Activated naive CD4-positive, alpha-beta T cell treated with anti-CD3 and anti-CD28 coated beads, Interleukin-2, amount 10 ng/mL, durations not matched to agents 7 days and 5 days (primary cell): ENCODE measurements around the gene CDH6.

Source experiments
- CTCF ChIA-PET: fragments of 350-600 bp; sonication (Branson Sonifier 250); formaldehyde crosslinking; loops from one replicate; lab custom pipeline; 2021; ENCODE audit warnings: antibody characterized with exemption; lab: Charles Lee
- DNase-seq: peaks from one replicate; pipeline ENCODE4 v3.0.0-alpha.2; 2020
- H3K27ac Mint-ChIP-seq: one replicate; pipeline ENCODE4 v1.8.0; 2021; ENCODE audit warnings: mild to moderate bottlenecking, moderate library complexity, mixed read lengths
- H3K27me3 Mint-ChIP-seq: one replicate; pipeline ENCODE4 v1.8.0; 2021; ENCODE audit warnings: mild to moderate bottlenecking, mixed read lengths
- H3K36me3 Mint-ChIP-seq: one replicate; pipeline ENCODE4 v1.8.0; 2021; ENCODE audit warnings: mixed read lengths
- H3K4me1 Mint-ChIP-seq: one replicate; pipeline ENCODE4 v1.8.0; 2021; ENCODE audit warnings: mixed read lengths
- H3K4me3 Mint-ChIP-seq: one replicate; pipeline ENCODE4 v1.8.0; 2021; ENCODE audit warnings: mild to moderate bottlenecking, moderate library complexity, mixed read lengths
- H3K9me3 Mint-ChIP-seq: one replicate; pipeline ENCODE4 v1.8.0; 2021; ENCODE audit warnings: mixed read lengths

The CDH6 gene

GRCh38 chr5:31244921-31245320 lies 51.4 kb downstream of the CDH6 start:
- Mint-ChIP-seq H3K9me3 (no peaks in the 10 kb centered on the region), H3K27ac (no peak overlapping the region), H3K36me3 (no peaks in the 10 kb centered on the region), H3K27me3 (no peaks in the 10 kb centered on the region), H3K4me3 (no peak overlapping the region), H3K4me1 (no peaks in the 10 kb centered on the region)
- DNase-seq, result no peak
- CTCF ChIA-PET, result no interaction called here

GRCh38 chr5:31247381-31247780 lies 53.9 kb downstream of the CDH6 start:
- H3K27me3 Mint-ChIP-seq, result no peaks in the 10 kb centered on the region
- H3K4me3 Mint-ChIP-seq, result no peak overlapping the region
- H3K9me3 Mint-ChIP-seq, result no peaks in the 10 kb centered on the region
- H3K36me3 Mint-ChIP-seq, result no peaks in the 10 kb centered on the region
- H3K4me1 Mint-ChIP-seq, result no peaks in the 10 kb centered on the region
- no peak for DNase-seq
- no peak overlapping the region for H3K27ac Mint-ChIP-seq
- CTCF ChIA-PET, result interaction anchor here (0.6 to 0.8 kb wide), 2 partner anchors 16 to 29 kb away, joined by 3 read pairs; no protein-coding TSS in a partner anchor

- H3K27ac Mint-ChIP-seq, result no peak overlapping the region
- no peaks in the 10 kb centered on the region for H3K36me3 Mint-ChIP-seq
- CTCF ChIA-PET, result no interaction called here
- no peaks in the 10 kb centered on the region for H3K4me1 Mint-ChIP-seq
- no peak overlapping the region for H3K4me3 Mint-ChIP-seq
- peaks cover 3% of the 10 kb centered on the region for H3K9me3 Mint-ChIP-seq
- DNase-seq, result no peak
- H3K27me3 Mint-ChIP-seq, result no peaks in the 10 kb centered on the region
These were observed 56.7 kb downstream of the CDH6 start for GRCh38 chr5:31250201-31250600.

GRCh38 chr5:31251032-31251431 lies 57.5 kb downstream of the CDH6 start:
- Mint-ChIP-seq H3K36me3 (no peaks in the 10 kb centered on the region), H3K4me3 (no peak overlapping the region), H3K9me3 (peaks cover 3% of the 10 kb centered on the region), H3K27me3 (no peaks in the 10 kb centered on the region), H3K4me1 (no peaks in the 10 kb centered on the region), H3K27ac (no peak overlapping the region)
- CTCF ChIA-PET, result interaction anchor here (1.2 kb wide), 1 partner anchor 17 kb away, joined by 3 read pairs; no protein-coding TSS in a partner anchor
- no peak for DNase-seq

GRCh38 chr5:31255041-31255440 lies 61.6 kb downstream of the CDH6 start:
- H3K27me3 Mint-ChIP-seq, result no peaks in the 10 kb centered on the region
- H3K9me3 Mint-ChIP-seq, result peaks cover 3% of the 10 kb centered on the region
- no peaks in the 10 kb centered on the region for H3K4me1 Mint-ChIP-seq
- H3K36me3 Mint-ChIP-seq, result no peaks in the 10 kb centered on the region
- CTCF ChIA-PET, result no interaction called here
- no peak overlapping the region for H3K4me3 Mint-ChIP-seq
- DNase-seq, result no peak
- H3K27ac Mint-ChIP-seq, result no peak overlapping the region

GRCh38 chr5:31268256-31268655 lies 74.8 kb downstream of the CDH6 start:
- CTCF ChIA-PET, result interaction anchor here (0.7 kb wide), 1 partner anchor 1332 kb away, joined by 3 read pairs; no protein-coding TSS in a partner anchor
- Mint-ChIP-seq H3K27me3 (no peaks in the 10 kb centered on the region), H3K36me3 (no peaks in the 10 kb centered on the region), H3K4me1 (no peaks in the 10 kb centered on the region), H3K9me3 (no peaks in the 10 kb centered on the region), H3K27ac (no peak overlapping the region), H3K4me3 (no peak overlapping the region)
- no peak for DNase-seq

GRCh38 chr5:31268686-31269085 lies 75.2 kb downstream of the CDH6 start:
- Mint-ChIP-seq H3K27ac (no peak overlapping the region), H3K9me3 (no peaks in the 10 kb centered on the region), H3K36me3 (no peaks in the 10 kb centered on the region), H3K4me1 (no peaks in the 10 kb centered on the region), H3K4me3 (no peak overlapping the region), H3K27me3 (no peaks in the 10 kb centered on the region)
- DNase-seq, result no peak
- CTCF ChIA-PET, result interaction anchor here (0.7 kb wide), 1 partner anchor 1333 kb away, joined by 3 read pairs; no protein-coding TSS in a partner anchor

GRCh38 chr5:31269259-31269658 lies 75.8 kb downstream of the CDH6 start:
- CTCF ChIA-PET, result interaction anchor here (1.0 to 1.5 kb wide), 2 partner anchors 37 to 1228 kb away, joined by 3 read pairs; no protein-coding TSS in a partner anchor
- no peaks in the 10 kb centered on the region for H3K27me3 Mint-ChIP-seq
- no peaks in the 10 kb centered on the region for H3K4me1 Mint-ChIP-seq
- H3K27ac Mint-ChIP-seq, result no peak overlapping the region
- H3K9me3 Mint-ChIP-seq, result no peaks in the 10 kb centered on the region
- H3K4me3 Mint-ChIP-seq, result no peak overlapping the region
- DNase-seq, result no peak
- no peaks in the 10 kb centered on the region for H3K36me3 Mint-ChIP-seq

GRCh38 chr5:31270396-31270795 lies 76.9 kb downstream of the CDH6 start:
- no peaks in the 10 kb centered on the region for H3K27me3 Mint-ChIP-seq
- H3K4me3 Mint-ChIP-seq, result no peak overlapping the region
- H3K36me3 Mint-ChIP-seq, result no peaks in the 10 kb centered on the region
- no peaks in the 10 kb centered on the region for H3K4me1 Mint-ChIP-seq
- H3K27ac Mint-ChIP-seq, result no peak overlapping the region
- H3K9me3 Mint-ChIP-seq, result no peaks in the 10 kb centered on the region
- no peak for DNase-seq
- CTCF ChIA-PET, result interaction anchor here (1.0 to 1.5 kb wide), 3 partner anchors 8 to 1229 kb away, joined by 3 to 4 read pairs (median 3); no protein-coding TSS in a partner anchor

- Mint-ChIP-seq H3K9me3 (no peaks in the 10 kb centered on the region), H3K4me1 (no peaks in the 10 kb centered on the region), H3K36me3 (no peaks in the 10 kb centered on the region), H3K4me3 (no peak overlapping the region), H3K27ac (no peak overlapping the region), H3K27me3 (no peaks in the 10 kb centered on the region)
- CTCF ChIA-PET, result no interaction called here
- DNase-seq, result no peak
These were observed 78.1 kb downstream of the CDH6 start for GRCh38 chr5:31271567-31271966.

GRCh38 chr5:31273161-31273560 lies 79.7 kb downstream of the CDH6 start:
- Mint-ChIP-seq H3K4me1 (no peaks in the 10 kb centered on the region), H3K9me3 (no peaks in the 10 kb centered on the region), H3K36me3 (no peaks in the 10 kb centered on the region), H3K27ac (no peak overlapping the region), H3K27me3 (no peaks in the 10 kb centered on the region), H3K4me3 (no peak overlapping the region)
- CTCF ChIA-PET, result no interaction called here
- DNase-seq, result no peak

GRCh38 chr5:31273631-31274378 lies 80.3 kb downstream of the CDH6 start:
- Mint-ChIP-seq H3K4me3 (no peak overlapping the region), H3K27ac (no peak overlapping the region), H3K9me3 (no peaks in the 10 kb centered on the region), H3K36me3 (no peaks in the 10 kb centered on the region), H3K27me3 (no peaks in the 10 kb centered on the region), H3K4me1 (no peaks in the 10 kb centered on the region)
- DNase-seq, result no peak
- CTCF ChIA-PET, result no interaction called here

- Mint-ChIP-seq H3K27me3 (no peaks in the 10 kb centered on the region), H3K27ac (no peak overlapping the region), H3K4me1 (no peaks in the 10 kb centered on the region), H3K36me3 (no peaks in the 10 kb centered on the region), H3K9me3 (no peaks in the 10 kb centered on the region), H3K4me3 (no peak overlapping the region)
- no peak for DNase-seq
- CTCF ChIA-PET, result no interaction called here
These were observed 86.7 kb downstream of the CDH6 start for GRCh38 chr5:31280210-31280609.

- H3K27me3 Mint-ChIP-seq, result no peaks in the 10 kb centered on the region
- H3K4me3 Mint-ChIP-seq, result no peak overlapping the region
- DNase-seq, result no peak
- no peaks in the 10 kb centered on the region for H3K36me3 Mint-ChIP-seq
- CTCF ChIA-PET, result no interaction called here
- no peaks in the 10 kb centered on the region for H3K4me1 Mint-ChIP-seq
- no peak overlapping the region for H3K27ac Mint-ChIP-seq
- H3K9me3 Mint-ChIP-seq, result no peaks in the 10 kb centered on the region
These were observed 89.8 kb downstream of the CDH6 start for GRCh38 chr5:31283326-31283725.

- Mint-ChIP-seq H3K27me3 (no peaks in the 10 kb centered on the region), H3K27ac (no peak overlapping the region), H3K4me3 (no peak overlapping the region), H3K4me1 (no peaks in the 10 kb centered on the region), H3K9me3 (no peaks in the 10 kb centered on the region), H3K36me3 (no peaks in the 10 kb centered on the region)
- CTCF ChIA-PET, result no interaction called here
- DNase-seq, result no peak
These were observed 91.5 kb downstream of the CDH6 start for GRCh38 chr5:31285025-31285424.
